ENCODE data around the gene TRAPPC12.
A peak's percentile ranks its signal among the peaks of the same experiment; 100 is the strongest.

Gene TRAPPC12

GRCh38 chr2:3517948-3518495 is 138.5 kb downstream of the TRAPPC12 start:
- no peak for DNase-seq

DNA sequence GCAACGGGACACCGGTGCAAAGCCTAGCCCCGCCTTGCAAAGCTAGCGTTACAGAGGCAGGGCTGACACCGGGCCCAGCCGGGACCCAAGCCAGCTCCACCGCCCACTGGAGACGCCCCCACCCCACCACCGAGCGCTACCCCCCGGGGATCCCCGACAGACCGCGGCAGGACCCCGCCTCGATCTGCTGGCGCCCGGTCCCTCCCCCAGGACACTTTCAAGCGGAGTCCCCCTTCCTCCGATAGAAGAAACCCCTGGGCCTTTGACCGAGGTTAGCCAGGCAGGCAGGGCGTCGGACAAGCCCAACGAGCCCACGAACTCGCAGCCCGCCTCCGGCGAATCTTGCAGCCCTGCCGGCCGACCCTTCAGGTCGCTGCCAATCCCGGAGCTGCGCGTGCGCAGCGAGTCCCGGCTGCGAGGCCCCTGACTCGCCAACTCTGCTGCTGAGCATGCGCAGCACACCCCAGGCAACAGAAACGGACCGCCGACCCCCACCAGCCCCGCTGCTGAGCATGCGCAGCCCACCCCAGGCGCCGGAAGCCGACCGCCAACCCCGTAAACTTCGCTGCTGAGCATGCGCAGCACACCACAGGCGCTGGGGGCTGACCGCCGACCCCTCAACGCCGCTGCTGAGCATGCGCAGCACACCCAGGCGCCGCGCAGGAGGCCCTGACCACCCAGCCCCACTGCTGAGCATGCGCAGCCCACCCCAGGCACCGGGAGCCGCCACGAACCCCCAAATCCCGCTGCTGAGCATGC is 139.2 kb downstream of the TRAPPC12 start:
- peak overlapping the region; percentile 69 for H3K4me3 ChIP-seq (ENCODE audit: low read depth, low read length)

More at GRCh38 chr2:3517948-3518495, 138.5 kb downstream of the TRAPPC12 start:
- Histone ChIP-seq H3K27me3 (no peaks in the 10 kb centered on the region), H3K4me3 (ENCODE audit: low read depth, low read length) (peak overlapping the region; percentile 62), H3K9me3 (no peaks in the 10 kb centered on the region), H3K4me1 (no peaks in the 10 kb centered on the region), H3K36me3 (no peaks in the 10 kb centered on the region)
- TF ChIP-seq, protein P1, sequence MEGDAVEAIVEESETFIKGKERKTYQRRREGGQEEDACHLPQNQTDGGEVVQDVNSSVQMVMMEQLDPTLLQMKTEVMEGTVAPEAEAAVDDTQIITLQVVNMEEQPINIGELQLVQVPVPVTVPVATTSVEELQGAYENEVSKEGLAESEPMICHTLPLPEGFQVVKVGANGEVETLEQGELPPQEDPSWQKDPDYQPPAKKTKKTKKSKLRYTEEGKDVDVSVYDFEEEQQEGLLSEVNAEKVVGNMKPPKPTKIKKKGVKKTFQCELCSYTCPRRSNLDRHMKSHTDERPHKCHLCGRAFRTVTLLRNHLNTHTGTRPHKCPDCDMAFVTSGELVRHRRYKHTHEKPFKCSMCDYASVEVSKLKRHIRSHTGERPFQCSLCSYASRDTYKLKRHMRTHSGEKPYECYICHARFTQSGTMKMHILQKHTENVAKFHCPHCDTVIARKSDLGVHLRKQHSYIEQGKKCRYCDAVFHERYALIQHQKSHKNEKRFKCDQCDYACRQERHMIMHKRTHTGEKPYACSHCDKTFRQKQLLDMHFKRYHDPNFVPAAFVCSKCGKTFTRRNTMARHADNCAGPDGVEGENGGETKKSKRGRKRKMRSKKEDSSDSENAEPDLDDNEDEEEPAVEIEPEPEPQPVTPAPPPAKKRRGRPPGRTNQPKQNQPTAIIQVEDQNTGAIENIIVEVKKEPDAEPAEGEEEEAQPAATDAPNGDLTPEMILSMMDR (IDR thresholded peaks at IDR 0.05; ENCODE audit: low read depth, low read length) = no peak

GRCh38 chr2:3519255-3520205 is 140.0 kb downstream of the TRAPPC12 start, which contains the start of gene ADI1:
Gene ADI1, minus strand, starts transcription at chr2:3519531. Its CDS starts 44 bp downstream, at chr2:3519487.
- peaks cover 11% of the 10 kb centered on the region for H3K4me1 ChIP-seq
- no peaks in the 10 kb centered on the region for H3K36me3 ChIP-seq
- TF ChIP-seq, protein P1 (IDR thresholded peaks at IDR 0.05; ENCODE audit: low read depth, low read length) = no peak
- peak within 1 kb of the TSS; percentile 69 for H3K4me3 ChIP-seq (ENCODE audit: low read depth, low read length)
- H3K9me3 ChIP-seq = no peaks in the 10 kb centered on the region
- peak; percentile 74 for DNase-seq
- no peaks in the 10 kb centered on the region for H3K27me3 ChIP-seq

More for the DNA sequence above, 139.2 kb downstream of the TRAPPC12 start:
- DNase-seq = peak; percentile 100
- Histone ChIP-seq H3K27me3 (no peaks in the 10 kb centered on the region), H3K36me3 (no peaks in the 10 kb centered on the region), H3K4me1 (peaks cover 2% of the 10 kb centered on the region), H3K9me3 (no peaks in the 10 kb centered on the region)
- TF ChIP-seq, protein P1 (IDR thresholded peaks at IDR 0.05; ENCODE audit: low read depth, low read length) = no peak

GRCh38 chr2:3520591-3520990 is 141.1 kb downstream of the TRAPPC12 start:
- Histone ChIP-seq H3K4me1 (peaks cover 18% of the 10 kb centered on the region), H3K36me3 (no peaks in the 10 kb centered on the region), H3K9me3 (no peaks in the 10 kb centered on the region), H3K4me3 (ENCODE audit: low read depth, low read length) (no peak overlapping the region), H3K27me3 (no peaks in the 10 kb centered on the region)
- DNase-seq = no peak
- TF ChIP-seq, protein P1 (IDR thresholded peaks at IDR 0.05; ENCODE audit: low read depth, low read length) = no peak

GRCh38 chr2:3522961-3523421 is 143.5 kb downstream of the TRAPPC12 start:
- H3K4me3 ChIP-seq (ENCODE audit: low read depth, low read length) = peak overlapping the region; percentile 25
- TF ChIP-seq, protein P1 (IDR thresholded peaks at IDR 0.05; ENCODE audit: low read depth, low read length) = no peak

More at GRCh38 chr2:3522961-3523421, 143.5 kb downstream of the TRAPPC12 start:
- no peaks in the 10 kb centered on the region for H3K27me3 ChIP-seq
- DNase-seq = no peak
- H3K9me3 ChIP-seq = no peaks in the 10 kb centered on the region
- H3K4me1 ChIP-seq = peaks cover 18% of the 10 kb centered on the region
- H3K36me3 ChIP-seq = no peaks in the 10 kb centered on the region
